GM20000 (cell line): Measurements from ENCODE around the gene CDK13.

ENCODE experiments used
- DNase-seq: peaks from one replicate; pipeline ENCODE4 v3.0.0; 2012; ENCODE audit warnings: low spot score
- CTCF ChIP-seq: IDR thresholded peaks from 2 replicates; pipeline ENCODE4 v1.5.1; 2012; ENCODE audit warnings: mild to moderate bottlenecking, control low read depth; ENCODE audit errors: extremely low read depth, missing control alignments

The CDK13 gene

GRCh38 chr7:39919646-39920045 is 30.4 kb upstream of the CDK13 start:
- TF ChIP-seq CTCF: no peak
- DNase-seq: no peak

GRCh38 chr7:39921506-39922175 is 28.4 kb upstream of the CDK13 start:
- DNase-seq: no peak
- TF ChIP-seq CTCF: no peak

- no peak for DNase-seq
- no peak for TF ChIP-seq CTCF
Measured at GRCh38 chr7:39922580-39922979, 27.5 kb upstream of the CDK13 start.

GRCh38 chr7:39923091-39923490 is 27.0 kb upstream of the CDK13 start:
- DNase-seq: no peak
- TF ChIP-seq CTCF: no peak

- no peak for TF ChIP-seq CTCF
- no peak for DNase-seq
Measured at GRCh38 chr7:39924122-39924521, 25.9 kb upstream of the CDK13 start.

- TF ChIP-seq CTCF: no peak
Measured at GRCh38 chr7:39926111-39926510, 23.9 kb upstream of the CDK13 start.

GRCh38 chr7:39927018-39927417 is 23.0 kb upstream of the CDK13 start:
- DNase-seq: no peak
- TF ChIP-seq CTCF: no peak

More at GRCh38 chr7:39926111-39926510, 23.9 kb upstream of the CDK13 start:
- DNase-seq: no peak
